GM19467 (cell line): ENCODE data around the gene NTRK2.

ENCODE experiments used
- ATAC-seq: cut with Tn5 transposase; IDR thresholded peaks from one replicate; pipeline ENCODE4 v1.9.1; 2021; ENCODE audit warnings: mild to moderate bottlenecking, moderate library complexity; ENCODE audit not compliant: unreplicated experiment

Gene NTRK2

DNA sequence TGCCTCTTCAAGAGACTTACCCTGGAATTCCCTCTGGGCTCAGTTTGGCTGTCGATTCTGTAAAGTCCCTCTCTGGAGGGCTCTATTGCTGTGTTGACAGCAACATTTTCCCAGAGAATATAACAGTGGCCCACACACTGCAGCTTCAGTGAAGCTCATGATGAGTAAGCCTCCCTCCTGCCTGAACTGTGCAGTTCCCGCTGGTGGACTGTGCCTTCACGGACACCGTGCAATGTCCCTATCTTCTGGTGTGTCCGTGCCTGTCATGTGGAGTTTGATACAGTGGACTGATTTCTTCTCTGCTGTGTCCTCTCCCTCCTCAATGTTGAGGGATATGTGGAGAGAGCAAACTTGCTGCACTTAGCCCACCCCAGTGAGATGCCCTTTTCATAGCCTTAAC is 109.0 kb downstream of the NTRK2 start:
- ATAC-seq, result no peak

DNA sequence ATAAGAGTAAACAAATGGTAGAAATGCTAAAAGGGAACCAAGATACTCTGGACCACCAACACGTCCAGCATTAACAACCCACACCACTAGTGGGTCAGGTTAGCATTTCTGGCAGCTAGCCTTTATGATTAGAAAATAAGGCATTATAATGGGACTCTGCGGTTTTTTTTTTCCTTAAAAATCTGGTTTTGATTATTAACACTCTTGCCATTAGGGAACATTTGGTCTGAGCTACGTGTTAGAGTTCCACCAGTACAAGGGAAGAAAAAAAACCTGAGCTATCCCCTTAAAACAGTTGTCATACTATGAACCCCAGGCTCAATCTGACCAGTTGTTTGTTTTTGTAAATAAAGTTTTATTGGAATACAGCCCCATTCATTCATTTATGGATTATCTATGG is 110.4 kb downstream of the NTRK2 start:
- ATAC-seq, result no peak

DNA sequence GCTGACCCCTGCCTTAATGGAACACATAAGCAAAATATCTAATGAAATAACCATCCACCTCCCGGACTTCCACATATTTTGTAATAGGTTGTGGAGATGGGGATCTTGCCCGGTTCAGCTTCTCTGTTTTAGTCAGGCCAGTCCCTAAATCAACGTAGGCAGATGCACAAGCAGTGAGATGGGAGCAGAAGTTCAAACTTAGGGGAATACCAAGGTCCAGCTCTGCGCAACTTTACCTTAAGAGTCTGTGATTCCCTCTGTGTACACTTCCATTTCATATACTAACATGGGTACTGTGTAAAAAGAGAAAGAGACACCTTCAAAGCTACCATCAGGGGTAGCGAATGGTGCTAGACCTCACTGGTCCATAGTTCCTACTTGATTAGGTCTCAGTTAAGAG is 110.9 kb downstream of the NTRK2 start:
- no peak for ATAC-seq

DNA sequence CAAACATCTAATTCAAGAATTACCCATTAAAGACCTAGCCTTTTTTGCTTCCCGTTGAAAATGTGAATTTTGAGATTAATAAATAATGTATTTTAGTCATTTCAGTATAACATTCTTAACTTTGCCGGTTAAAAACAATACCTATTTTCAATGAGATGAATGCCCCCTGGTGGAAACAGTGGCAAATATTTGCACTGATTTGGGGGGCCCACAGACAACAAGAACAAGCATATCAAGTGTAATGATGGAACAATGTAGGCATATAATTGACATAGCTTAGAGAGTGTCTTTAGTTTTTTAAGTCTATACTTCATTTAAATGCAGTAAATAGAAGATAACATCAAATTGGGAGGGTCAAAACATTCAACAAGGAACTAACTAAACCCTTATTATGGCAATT is 111.9 kb downstream of the NTRK2 start:
- no peak for ATAC-seq

DNA sequence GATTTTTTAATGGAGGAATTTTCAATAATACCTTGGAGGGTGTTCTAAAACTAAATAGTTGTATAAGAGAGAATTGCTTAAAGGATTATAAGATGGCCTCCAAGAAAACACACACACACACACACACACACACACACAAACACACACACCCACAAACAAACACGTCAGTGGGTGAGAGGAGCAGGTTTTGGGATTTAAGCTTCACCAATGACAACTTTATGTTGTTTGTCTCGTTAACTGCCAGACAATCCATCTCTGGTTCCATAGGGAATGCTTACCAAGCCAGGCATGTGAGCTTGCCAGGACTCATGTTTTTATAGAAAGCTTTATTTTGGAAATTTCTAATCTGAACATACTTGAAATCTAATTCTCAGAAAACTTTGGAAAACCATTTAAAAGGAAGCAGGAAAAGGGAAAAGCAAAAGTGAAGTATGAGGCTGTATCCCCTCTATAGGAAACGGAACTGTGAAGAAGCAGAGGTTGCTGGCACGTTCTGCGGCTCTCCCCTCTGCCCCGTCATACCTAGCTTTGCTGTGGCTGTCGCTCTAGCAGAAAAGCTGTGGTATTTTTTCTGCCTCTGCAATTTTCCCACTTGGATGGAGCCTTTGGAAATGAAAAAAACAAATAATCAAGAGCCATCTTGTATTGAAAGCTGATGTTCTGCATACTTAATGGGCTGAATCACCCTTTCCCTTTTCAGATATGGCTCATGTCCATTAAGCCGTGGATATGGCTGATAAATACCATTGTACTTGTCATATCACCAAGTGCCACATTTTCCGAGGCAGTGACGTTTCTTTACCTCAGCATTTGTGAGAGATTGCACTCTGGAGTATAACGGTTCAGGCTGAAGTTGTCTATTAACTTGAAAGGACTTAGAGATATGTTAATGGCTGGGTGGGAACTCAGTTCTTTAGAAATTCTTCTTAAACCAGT is 112.7 kb downstream of the NTRK2 start:
- no peak for ATAC-seq

DNA sequence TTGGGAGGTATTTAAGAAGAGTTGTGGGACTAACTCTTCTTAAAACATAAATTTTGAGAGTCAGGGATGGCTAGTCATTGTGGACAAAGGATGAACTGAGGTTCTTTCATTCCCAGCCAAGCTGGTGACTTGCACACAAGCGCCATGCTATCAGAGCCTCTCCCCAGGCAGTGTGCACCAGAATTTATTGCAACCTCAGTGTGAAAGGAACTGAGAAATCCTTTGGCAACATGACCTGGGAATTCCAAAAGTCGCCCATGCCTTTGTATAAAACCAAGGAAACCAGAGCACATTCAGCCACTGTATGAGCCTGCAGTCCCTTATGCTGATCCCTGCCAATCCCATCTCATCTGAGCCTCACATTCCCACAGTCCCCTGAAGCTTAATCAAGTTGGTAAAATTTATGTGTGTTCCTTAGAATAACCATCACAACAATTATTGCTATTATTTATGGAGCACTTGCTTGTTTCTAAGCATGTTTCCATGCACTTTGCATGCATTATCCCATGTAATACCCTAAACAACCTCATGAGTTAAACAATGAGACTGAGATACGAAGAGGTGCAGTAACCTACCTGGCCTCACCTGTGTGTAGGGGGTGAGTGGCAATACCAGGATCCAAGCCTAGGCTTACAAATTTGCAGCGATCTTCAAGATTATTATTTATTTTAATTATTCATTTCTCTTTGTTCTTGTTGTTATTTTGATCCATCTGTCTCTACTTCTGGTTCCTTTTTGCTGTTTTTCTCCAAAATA is 116.4 kb downstream of the NTRK2 start:
- ATAC-seq, result no peak

DNA sequence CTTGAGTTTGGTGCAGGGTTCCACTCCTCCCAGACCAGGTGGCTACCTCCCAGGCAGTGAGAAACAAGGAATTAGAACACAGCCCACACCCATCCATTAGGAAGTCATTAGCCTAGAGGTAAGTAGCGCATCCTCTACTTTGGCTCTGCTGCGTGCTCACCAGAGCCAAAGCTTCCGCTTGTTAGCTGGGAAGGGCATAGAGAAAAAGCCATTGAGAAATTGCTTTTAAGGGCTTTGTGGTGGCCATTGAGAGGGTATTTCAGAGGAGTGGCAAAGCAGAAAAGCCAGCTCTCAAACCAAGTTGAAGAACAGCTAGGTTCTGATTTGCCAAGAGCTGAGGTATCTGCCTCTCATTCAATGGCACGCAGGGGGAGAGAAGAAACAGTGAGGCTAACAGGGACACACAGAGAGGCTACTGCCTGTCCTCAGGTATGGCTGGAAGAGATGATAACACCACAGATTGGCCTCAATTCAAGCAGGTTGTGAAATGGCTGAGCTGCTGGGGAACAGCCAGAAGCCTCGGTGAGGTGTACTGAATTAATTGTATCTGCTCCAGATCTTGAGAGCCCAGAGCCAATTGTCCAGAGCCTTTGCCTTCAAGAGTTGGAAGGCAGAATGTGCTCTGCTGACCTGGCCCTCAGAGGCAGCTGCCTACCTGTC is 119.4 kb downstream of the NTRK2 start:
- ATAC-seq, result no peak

DNA sequence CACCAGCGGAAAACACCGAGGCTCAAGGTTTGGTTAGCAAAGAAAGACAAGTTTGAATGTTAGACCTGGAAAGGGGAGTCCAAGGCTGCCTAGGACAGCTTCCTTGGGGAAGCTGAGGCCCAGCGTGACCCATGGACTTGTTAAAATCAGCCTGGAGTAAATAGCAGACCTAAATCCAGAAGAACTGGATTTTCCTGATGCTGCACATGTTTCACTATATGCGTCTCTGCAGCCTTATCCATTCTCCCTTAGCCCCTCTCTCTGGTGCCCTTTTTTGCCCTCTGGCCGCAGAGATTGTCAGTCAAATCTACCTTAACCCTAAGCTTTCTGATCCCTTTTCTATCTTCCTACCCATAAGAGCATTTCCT is 119.9 kb downstream of the NTRK2 start:
- no peak for ATAC-seq

DNA sequence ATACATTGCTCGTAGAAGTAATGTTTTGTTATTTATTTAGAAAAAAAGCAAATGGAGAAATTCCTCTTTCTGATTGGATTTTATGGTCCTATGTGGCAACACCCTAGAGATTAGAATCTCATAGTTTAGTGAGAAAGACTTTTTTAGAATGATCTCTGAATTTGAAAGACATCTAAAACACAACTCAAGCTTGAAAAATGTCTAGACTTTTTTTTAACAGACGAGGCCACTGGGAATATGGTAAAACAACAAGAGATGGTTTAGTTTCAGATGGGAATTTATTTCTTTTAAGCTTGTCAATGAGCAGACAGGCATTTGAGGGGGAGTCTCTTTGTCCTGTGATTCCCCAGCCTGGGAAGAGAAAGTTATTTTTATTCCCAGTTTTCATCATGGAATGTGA is 122.1 kb downstream of the NTRK2 start:
- ATAC-seq, result no peak

DNA sequence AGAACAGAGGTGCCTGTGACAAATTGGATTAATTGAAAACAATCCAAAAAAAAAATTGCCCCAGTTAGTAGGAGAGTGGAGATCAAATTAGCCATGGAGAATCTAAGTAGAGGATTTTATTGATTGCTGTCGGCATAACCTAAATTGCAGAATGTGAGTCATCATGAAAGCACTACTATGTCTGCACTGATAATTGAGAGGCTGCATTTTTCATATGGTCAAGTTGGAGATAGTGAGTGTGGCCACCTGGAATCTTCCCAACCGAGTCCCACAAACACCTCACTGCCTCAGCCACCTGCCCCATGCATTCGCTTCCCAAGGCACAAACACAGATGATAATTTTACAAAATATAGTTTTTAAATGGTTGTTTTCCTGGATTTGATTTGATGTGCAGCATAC is 123.7 kb downstream of the NTRK2 start:
- no peak for ATAC-seq

DNA sequence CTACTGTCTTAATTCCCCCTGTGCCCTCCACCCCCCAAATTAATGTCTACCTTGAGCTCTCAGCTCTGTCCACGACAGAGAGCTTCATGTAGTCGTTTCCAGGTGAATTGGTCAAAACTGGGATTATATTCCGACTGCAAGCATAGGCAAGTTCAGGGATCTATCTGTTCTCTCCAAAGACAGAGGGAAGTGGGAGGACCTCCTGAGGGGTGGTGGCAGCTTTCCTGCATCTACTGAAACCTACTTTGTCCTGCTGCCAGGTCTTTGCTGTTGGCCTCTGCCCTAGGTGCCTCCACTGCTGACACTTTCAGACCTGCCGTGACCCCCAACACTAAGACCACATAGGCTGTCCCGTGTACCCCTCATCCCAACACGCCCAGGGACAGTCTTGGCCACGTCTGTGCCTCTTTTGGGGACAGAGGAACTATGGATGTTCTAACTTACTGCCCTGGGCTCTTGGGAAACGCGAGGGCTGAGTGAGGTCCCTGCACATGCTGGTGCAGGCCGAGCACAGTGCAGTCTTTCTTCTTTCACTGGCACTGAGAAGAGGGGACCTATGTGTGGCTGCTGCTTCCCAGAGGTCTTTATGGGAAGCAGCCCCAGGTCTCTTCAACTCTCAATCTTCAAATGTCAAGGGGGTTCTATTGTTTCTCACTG is 125.6 kb downstream of the NTRK2 start:
- no peak for ATAC-seq

DNA sequence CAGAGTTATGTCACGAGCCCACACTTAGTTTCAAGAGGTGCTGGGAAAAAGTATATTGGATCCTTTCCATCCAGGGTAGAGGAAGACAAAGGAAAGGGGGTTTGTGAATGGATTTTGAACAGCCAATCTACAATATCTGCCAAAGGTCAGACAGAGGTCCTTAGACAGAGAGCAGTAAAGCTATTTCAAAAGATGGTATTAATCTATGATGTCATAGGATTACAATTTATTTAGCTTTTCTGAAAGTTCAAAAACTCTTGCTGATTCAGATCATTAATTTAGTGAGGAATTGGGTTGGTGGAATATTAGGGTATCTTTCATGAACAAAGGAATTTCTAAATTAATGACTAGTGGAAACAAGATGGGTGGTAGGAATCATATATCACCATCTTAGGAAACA is 126.9 kb downstream of the NTRK2 start:
- ATAC-seq, result no peak

DNA sequence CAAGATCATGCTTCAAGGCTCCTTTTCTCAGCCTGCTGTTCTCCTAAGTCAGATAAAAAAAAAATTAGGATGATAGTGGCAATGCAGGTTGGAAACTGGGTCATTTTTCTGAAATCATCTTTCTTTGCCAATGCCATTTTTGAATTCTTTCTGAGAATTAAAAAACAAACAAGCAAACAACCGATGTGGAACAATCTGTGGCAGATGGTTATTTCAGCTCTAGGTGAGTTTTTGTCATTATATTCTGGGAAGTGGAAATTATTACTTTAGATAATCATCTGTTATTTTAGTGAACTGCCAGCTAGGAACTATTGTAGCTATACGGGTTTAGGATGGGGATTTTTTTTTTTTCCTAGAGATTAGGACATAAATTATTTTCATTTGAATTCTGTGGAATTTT is 129.7 kb downstream of the NTRK2 start:
- no peak for ATAC-seq

DNA sequence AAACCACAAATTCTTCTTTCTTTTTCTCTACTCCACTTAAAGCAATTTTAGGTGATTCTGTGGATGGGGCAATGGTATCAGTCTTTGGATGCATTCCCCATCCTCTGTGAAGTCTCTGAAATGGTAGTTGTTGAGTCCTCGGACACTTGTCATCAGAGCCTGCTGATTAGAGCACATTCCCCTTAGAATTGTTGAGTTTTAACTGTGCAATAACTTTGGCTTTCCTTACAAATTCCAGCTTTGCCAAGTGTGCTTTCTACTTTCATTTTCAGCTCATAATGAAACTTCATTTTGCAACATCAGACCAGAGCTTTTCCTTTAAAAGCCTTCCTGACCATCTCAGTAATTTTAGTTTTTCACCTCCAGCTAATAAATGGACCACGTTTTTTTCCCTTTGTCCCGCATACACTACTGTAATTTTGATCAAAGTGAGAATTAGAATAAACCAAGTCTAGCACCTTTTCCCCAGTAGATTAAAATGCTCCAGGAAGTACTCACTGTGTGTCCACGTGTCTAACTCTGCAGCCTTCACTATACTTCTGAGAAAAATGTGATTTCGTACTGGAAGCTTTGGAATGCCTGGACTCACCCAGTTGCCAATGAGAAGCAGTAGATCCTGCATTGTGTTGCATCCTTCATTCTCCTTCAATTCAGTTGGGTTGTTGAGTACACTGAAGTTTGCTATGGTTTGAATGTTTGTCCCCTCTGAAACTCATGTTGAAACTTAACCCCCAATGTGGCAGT is 135.6 kb downstream of the NTRK2 start:
- no peak for ATAC-seq

DNA sequence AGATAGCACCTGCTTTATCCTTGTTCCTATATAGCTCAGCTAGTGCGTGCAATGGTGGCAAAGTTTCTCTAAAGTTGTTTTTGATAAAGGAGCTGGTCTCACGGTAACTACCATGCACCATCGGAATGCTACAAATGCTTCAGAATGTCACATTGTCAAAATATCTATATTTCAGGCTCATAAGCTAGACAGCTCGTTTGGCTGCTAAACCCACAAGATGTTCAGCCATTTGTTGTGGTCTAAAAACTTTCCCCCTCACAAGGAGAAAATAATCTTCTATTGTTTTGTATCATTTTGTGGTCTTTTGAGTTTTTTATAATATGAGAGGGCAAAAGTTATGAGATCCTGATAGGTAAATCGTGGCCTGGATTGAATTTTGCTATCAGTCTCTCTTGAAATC is 137.9 kb downstream of the NTRK2 start:
- ATAC-seq, result no peak

DNA sequence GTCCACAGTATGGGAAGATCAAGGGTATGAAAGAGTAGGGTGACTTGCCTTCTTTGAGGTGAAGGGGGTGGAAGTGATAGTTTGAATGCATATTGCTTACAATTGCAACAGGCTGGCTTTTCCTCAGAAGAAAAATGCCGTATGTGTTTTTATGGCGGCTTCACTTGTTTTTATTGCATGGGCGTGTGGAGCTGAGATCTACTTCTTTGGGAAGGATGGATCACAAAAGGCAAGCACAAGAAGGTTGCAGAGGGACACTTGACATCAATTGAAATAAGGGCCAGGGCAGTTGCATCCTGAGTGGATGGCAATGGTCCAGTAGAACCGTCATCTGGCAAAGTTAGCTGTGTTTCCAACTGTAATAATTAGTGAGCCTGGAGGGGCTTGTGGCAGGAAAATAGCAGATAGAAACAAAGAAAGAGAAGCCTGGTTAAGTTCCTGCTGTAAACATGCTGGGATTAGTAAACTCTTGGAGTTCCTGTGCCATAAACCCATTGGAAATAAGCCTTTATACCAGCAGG is 138.4 kb downstream of the NTRK2 start:
- ATAC-seq, result no peak

DNA sequence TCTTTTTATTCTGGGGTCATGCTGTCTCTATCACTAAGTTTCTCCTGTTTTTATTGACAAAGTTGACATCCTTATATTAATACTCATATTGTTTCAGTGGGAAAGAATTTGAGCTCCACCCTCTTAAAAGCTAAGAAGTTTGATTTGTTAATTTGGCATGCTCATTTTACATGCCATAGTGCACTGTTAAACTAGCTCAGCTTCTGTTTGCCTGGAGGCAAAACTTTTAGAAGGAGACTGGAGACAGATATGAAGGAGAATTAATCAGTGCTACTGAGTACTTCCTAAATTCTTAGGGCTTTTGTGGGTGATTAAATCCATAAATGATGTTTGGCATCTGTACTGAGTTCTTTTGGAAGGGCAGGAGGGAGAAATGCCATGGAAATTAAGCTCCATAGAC is 138.9 kb downstream of the NTRK2 start:
- ATAC-seq, result no peak

DNA sequence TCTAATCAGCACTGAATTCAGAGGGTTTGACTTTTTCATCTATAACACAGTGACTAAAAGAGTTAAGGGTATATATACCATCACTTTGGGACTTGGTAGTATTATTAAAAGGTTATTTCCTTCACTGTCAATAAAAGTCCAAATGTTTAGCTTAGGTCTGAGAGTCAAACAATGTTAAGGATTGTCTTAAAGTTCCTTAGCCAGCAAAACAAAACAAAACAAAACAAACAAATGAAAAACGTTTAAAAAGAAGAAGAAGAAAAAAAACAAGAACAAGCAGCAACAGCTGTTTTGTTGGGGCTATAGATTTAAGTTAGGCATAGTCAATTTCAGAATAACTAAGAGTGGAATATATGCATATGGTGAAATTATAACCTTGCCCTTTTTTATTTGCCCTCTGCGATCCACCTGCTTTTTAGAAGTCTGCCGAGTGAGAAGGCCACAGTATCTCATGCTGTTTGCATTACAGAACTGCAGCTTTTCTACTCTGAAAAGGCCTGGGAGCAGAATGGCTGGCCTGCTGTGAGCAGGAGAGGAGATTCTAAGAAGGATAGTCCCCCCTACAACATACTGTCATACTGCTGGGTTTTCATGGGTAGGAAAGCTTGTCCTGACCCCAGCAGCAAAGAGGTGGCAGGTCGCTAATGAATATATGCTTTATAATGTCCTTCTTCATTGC is 141.7 kb downstream of the NTRK2 start:
- no peak for ATAC-seq

DNA sequence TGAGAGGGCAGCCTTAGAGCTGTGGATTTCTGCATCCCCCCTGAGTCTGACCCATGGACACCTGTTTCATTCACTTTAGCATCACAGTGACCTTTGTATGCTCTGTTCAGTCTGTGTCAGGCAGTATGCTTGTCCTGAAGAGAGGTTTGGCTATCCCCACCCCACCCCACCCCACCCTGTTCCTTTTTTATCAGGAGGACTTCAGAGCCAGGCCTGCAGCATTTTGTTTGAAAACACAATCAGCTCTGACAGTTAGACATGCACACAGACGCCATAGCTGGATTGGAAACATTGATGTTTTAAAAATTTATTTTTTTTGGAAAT is 142.2 kb downstream of the NTRK2 start:
- no peak for ATAC-seq

DNA sequence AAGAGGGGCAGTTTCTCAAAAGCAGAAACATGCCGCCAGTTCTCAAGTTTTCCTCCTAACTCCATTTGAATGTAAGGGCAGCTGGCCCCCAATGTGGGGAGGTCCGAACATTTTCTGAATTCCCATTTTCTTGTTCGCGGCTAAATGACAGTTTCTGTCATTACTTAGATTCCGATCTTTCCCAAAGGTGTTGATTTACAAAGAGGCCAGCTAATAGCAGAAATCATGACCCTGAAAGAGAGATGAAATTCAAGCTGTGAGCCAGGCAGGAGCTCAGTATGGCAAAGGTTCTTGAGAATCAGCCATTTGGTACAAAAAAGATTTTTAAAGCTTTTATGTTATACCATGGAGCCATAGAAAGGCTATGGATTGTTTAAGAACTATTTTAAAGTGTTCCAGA is 142.8 kb downstream of the NTRK2 start:
- ATAC-seq, result no peak
